Measurements from ENCODE around the gene DNAJC12. TPM values are rescaled to one million over a fixed set of nuclear protein-coding genes. Genes with fewer than 3 reads are reported as not detected.

Gene DNAJC12
- total RNA-seq, 4 donors from 2014 or later = 1.3 to 5.2 (median 2.6) TPM

DNA sequence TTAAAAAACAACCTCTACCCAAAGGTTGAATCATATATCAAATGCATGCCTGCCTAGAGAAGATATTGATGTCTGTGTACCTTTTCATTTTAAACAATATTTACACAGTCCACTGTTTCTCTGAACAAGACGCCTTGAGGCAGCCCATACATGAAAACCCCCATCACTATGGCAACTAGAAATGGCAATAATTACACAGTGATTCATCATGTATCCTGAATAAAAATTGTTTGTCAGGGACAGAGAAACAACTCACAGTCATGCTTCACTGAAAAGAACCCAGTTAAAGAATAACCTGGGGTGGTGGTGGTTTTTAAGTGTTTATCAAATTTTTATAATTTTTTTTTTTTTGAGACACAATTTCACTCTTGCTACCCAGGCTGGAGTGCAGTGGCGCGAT lies 19.7 kb downstream of the DNAJC12 start:
- ATAC-seq (ENCODE audit: low FRiP score) (no peak), DNase-seq (ENCODE audit: low spot score) (no peak)
- TF ChIP-seq, protein P1, sequence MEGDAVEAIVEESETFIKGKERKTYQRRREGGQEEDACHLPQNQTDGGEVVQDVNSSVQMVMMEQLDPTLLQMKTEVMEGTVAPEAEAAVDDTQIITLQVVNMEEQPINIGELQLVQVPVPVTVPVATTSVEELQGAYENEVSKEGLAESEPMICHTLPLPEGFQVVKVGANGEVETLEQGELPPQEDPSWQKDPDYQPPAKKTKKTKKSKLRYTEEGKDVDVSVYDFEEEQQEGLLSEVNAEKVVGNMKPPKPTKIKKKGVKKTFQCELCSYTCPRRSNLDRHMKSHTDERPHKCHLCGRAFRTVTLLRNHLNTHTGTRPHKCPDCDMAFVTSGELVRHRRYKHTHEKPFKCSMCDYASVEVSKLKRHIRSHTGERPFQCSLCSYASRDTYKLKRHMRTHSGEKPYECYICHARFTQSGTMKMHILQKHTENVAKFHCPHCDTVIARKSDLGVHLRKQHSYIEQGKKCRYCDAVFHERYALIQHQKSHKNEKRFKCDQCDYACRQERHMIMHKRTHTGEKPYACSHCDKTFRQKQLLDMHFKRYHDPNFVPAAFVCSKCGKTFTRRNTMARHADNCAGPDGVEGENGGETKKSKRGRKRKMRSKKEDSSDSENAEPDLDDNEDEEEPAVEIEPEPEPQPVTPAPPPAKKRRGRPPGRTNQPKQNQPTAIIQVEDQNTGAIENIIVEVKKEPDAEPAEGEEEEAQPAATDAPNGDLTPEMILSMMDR (IDR thresholded peaks at IDR 0.05) = no peak

DNA sequence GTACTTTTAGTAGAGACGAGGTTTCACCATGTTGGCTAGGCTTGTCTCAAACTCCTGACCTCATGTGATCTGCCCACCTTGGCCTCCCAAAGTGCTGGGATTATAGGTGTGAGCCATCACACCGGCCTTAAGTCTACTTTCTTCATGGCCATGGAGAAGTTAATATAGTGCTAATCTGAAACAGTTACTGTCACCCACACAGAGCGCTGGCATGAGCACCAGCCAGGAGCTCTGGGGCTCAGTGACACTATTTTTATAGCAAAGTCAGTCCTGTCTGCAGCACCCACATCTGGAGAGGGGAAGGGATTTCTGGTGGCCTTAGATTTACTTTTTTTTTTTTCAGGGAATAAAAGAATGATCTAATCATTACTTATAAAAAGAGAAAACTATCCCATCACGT lies 21.3 kb downstream of the DNAJC12 start:
- TF ChIP-seq, protein P1 (IDR thresholded peaks at IDR 0.05) = no peak
- no peak for DNase-seq (ENCODE audit: low spot score)
- ATAC-seq (ENCODE audit: low FRiP score) = no peak

DNA sequence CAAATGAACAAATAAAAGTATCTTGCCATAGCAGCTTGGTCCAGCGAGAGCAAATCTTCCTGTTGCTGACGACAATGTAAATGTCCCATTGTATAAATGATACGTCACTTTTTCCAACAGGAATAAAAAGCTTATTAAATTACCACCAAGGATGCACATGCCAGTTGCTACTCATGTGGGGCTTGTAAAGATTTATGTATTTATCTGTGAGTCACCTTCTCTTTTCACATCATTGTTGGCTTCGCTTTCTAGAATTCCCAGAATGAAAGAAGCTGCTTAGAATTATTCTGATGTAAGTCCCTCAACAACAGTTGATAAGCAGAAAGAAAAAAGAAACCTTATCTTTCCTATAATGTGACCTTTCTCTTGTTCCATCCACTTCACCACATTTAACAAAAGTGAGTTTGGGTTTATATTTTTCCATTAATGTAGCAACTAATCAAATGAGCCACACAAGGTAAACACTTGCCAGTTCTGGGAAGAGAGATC lies 22.4 kb downstream of the DNAJC12 start:
- DNase-seq (ENCODE audit: low spot score) = no peak
- no peak for ATAC-seq (ENCODE audit: low FRiP score)
- TF ChIP-seq, protein P1 (IDR thresholded peaks at IDR 0.05) = no peak

DNA sequence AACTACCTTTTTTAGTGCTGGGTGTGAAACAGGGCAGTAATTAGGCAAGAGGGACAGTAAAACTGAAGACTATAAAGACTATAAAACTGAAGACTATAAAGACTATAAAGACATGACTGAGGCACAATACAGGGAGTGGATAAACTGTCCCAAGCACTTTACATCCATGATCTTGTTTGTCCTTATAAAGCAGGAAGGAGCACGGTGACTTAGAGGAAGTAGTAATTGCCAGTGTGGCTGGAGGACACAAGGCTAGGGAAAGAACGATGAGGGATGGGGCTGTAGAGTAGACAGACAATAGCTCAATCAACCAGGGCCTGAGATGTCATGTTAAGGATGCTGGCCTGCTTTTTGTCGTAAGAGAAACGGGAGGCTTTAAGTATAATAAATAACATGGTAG lies 26.0 kb downstream of the DNAJC12 start:
- no peak for DNase-seq (ENCODE audit: low spot score)
- TF ChIP-seq, protein P1 (IDR thresholded peaks at IDR 0.05) = no peak
- no peak for ATAC-seq (ENCODE audit: low FRiP score)

DNA sequence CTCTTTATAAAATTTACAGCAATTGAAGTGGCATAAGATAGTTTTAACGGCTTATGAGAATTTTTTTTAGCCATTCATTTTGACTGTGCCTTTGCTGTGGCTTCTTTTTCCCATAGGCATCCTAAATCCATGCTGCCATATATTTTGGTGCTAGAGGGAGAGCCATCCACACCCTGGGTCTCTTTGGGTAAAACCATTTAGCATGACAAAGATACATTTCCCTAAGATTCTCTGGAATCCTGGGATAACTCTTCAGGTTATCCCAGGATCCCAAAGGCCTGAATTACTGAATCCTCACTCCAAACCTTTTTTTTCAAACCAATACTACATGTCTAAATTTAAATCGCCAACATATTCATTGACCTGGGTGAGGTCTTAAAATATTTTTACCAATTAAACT lies 28.9 kb downstream of the DNAJC12 start:
- ATAC-seq (ENCODE audit: low FRiP score) (no peak), DNase-seq (ENCODE audit: low spot score) (no peak)
- TF ChIP-seq, protein P1 (IDR thresholded peaks at IDR 0.05) = no peak

DNA sequence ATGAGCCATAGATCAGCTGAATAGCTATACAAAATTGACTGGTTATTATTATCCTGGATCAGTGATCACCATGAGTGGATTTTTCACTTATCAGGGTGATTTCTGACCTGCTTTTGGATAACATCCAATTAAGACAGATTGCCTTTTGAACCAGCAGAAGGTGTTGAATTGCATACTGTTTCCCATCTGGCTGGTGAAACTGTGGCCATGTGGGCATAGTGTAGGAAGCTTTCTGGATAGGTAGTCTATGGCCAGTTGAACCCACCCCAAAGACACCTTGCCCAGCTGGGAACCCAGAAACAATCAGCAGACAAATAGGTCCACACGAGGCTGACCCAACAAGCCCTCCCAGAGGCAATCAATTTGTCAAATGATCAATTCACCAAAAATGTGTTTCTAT lies 29.3 kb downstream of the DNAJC12 start:
- DNase-seq (ENCODE audit: low spot score) = no peak
- TF ChIP-seq, protein P1 (IDR thresholded peaks at IDR 0.05) = no peak
- ATAC-seq (ENCODE audit: low FRiP score) = no peak

DNA sequence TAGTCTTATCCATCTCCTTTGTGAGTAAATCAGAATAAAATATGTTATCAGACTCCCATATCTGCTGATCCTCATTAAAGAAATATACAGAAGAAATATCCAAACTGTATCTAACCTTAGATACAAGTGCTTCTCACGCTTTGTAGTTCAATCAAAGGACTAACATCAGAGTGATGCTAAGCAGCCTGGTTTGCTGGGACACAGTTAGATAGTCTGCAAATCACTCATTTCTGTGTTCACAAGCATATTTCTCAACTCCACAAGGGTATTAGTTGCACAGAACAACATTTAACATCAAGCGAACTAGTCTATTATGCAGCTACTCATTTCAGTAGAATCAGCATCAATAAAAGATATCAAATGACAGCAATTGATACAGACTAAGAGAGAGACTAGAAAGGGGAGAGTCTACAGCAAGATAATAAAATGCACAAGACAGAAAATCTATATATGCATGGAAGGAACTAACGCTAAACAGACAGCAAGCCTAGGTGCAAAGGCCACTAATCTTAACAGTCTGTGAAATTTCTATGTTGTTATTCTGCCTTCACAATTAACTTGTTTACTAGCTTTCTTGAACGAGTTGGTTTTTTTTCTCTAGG lies 30.0 kb downstream of the DNAJC12 start:
- DNase-seq (ENCODE audit: low spot score) (no peak), ATAC-seq (ENCODE audit: low FRiP score) (no peak)
- TF ChIP-seq, protein P1 (IDR thresholded peaks at IDR 0.05) = no peak

Measured in omental fat pad (tissue), 4 donors.